CD14-positive monocyte (primary cell): ENCODE results near the gene USP54. TPM values are rescaled to one million over a fixed set of nuclear protein-coding genes. Genes with fewer than 3 reads are reported as not detected.

Experiments
- DNase-seq, 3 donors: peaks; one replicate each; pipeline ENCODE4 v3.0.0-alpha.2; 2011 to 2022
- H2AFZ ChIP-seq: 2 replicates; pipeline ENCODE4 v1.6.0; 2012; ENCODE audit warnings: mild to moderate bottlenecking, low read depth, low read length, inconsistent platforms; ENCODE audit not compliant: insufficient read depth, poor library complexity, severe bottlenecking
- H3K27ac ChIP-seq, 2 donors: 1 replicate in 1 of 2; 2 replicates in 1 of 2; pipeline ENCODE4 v1.5.1; 2012 to 2013; ENCODE audit warnings: low read length in 2 of 2, control low read depth in 1 of 2, inconsistent platforms in 1 of 2, low read depth in 1 of 2, mild to moderate bottlenecking in 1 of 2
- H3K27me3 ChIP-seq, 2 donors: one replicate each; pipeline versions ENCODE4 v1.6.0 to v1.6.1; 2011 to 2013; ENCODE audit warnings: low read length in 2 of 2; ENCODE audit not compliant: control insufficient read depth in 2 of 2, insufficient read depth in 2 of 2
- H3K36me3 ChIP-seq, 2 donors: replicated peaks in 1 of 2; 1 replicate in 1 of 2; 2 replicates in 1 of 2; pipeline versions ENCODE4 v1.5.1 to v1.6.1; 2012 to 2013; ENCODE audit warnings: low read length in 2 of 2, control low read depth in 1 of 2, inconsistent platforms in 1 of 2, mild to moderate bottlenecking in 1 of 2; ENCODE audit not compliant: insufficient read depth in 2 of 2, control insufficient read depth in 1 of 2
- H3K4me1 ChIP-seq, 2 donors: 1 replicate in 1 of 2; 2 replicates in 1 of 2; pipeline versions ENCODE4 v1.5.1 to v1.6.1; 2012 to 2013; ENCODE audit warnings: low read length in 2 of 2, control low read depth in 1 of 2, inconsistent platforms in 1 of 2, mild to moderate bottlenecking in 1 of 2, moderate library complexity in 1 of 2; ENCODE audit not compliant: insufficient read depth in 2 of 2, control insufficient read depth in 1 of 2
- H3K4me2 ChIP-seq: replicated peaks from 2 replicates; pipeline ENCODE3; 2012; ENCODE audit warnings: low read length, moderate library complexity, mild to moderate bottlenecking; ENCODE audit not compliant: poor library complexity, severe bottlenecking; ENCODE audit errors: extremely low read depth
- H3K4me3 ChIP-seq, 3 experiments: fragments of 200-600 bp in 1 of 3; sonication (generic) in 1 of 3; replicated peaks in 1 of 3; 1 replicate in 2 of 3; 2 replicates in 1 of 3; pipeline ENCODE4 v1.5.1; 2011 to 2013; ENCODE audit warnings: low read length in 3 of 3, mild to moderate bottlenecking in 3 of 3, control low read depth in 2 of 3, low read depth in 2 of 3, inconsistent platforms in 1 of 3, moderate library complexity in 1 of 3
- H3K79me2 ChIP-seq: 2 replicates; pipeline ENCODE4 v1.6.0; 2012; ENCODE audit warnings: mild to moderate bottlenecking, control low read depth, inconsistent platforms, low read length, moderate library complexity; ENCODE audit not compliant: insufficient read depth
- H3K9ac ChIP-seq: 2 replicates; pipeline ENCODE4 v1.6.0; 2017; ENCODE audit warnings: low read length, mild to moderate bottlenecking; ENCODE audit not compliant: insufficient read depth, poor library complexity, severe bottlenecking
- H3K9me3 ChIP-seq, 2 donors: replicated peaks in 1 of 2; 1 replicate in 1 of 2; 2 replicates in 1 of 2; pipeline versions ENCODE4 v1.5.1 to v1.6.1; 2012 to 2013; ENCODE audit warnings: low read length in 2 of 2, control low read depth in 1 of 2; ENCODE audit not compliant: control insufficient read depth in 1 of 2, insufficient read depth in 1 of 2
- H4K20me1 ChIP-seq: 2 replicates; pipeline ENCODE4 v1.6.0; 2012; ENCODE audit warnings: mild to moderate bottlenecking, low read length, control low read depth, moderate library complexity; ENCODE audit not compliant: insufficient read depth
- H3K27ac Mint-ChIP-seq, 7 donors: one replicate each; pipeline ENCODE4 v1.8.0; 2020; ENCODE audit warnings: mild to moderate bottlenecking in 7 of 7, mixed read lengths in 7 of 7, moderate library complexity in 6 of 7, inconsistent platforms in 2 of 7
- H3K27me3 Mint-ChIP-seq, 3 donors: one replicate each; pipeline ENCODE4 v1.8.0; 2021 to 2022; ENCODE audit warnings: low read depth in 3 of 3, mild to moderate bottlenecking in 3 of 3, mixed read lengths in 3 of 3, moderate library complexity in 3 of 3, inconsistent platforms in 1 of 3
- H3K36me3 Mint-ChIP-seq, 2 donors: one replicate each; pipeline ENCODE4 v1.8.0; 2020; ENCODE audit warnings: mixed read lengths in 2 of 2, inconsistent platforms in 1 of 2, mild to moderate bottlenecking in 1 of 2
- H3K4me1 Mint-ChIP-seq: one replicate; pipeline ENCODE4 v1.8.0; 2020; ENCODE audit warnings: mild to moderate bottlenecking, mixed read lengths
- H3K4me3 Mint-ChIP-seq, 2 donors: one replicate each; pipeline ENCODE4 v1.8.0; 2020; ENCODE audit warnings: mild to moderate bottlenecking in 2 of 2, mixed read lengths in 2 of 2, moderate library complexity in 1 of 2
- H3K9me3 Mint-ChIP-seq, 7 donors: one replicate each; pipeline ENCODE4 v1.8.0; 2020 to 2022; ENCODE audit warnings: mixed read lengths in 7 of 7, mild to moderate bottlenecking in 6 of 7, moderate library complexity in 6 of 7, inconsistent platforms in 2 of 7
- CTCF ChIP-seq: fragments of 200-600 bp; IDR thresholded peaks from one replicate; pipeline ENCODE4 v1.8.0; 2022; ENCODE audit warnings: antibody characterized with exemption, mild to moderate bottlenecking
- WGBS: methylation state at CpG from one replicate; pipeline ENCODE4 v1.1.5; 2013; ENCODE audit warnings: missing lambda C conversion rate; ENCODE audit not compliant: insufficient coverage; 5-methylcytosine and 5-hydroxymethylcytosine counted together
- intact Hi-C, 2 donors: fragments of 100-400 bp; cut with micrococcal nuclease; formaldehyde crosslinking; loops; one replicate each; pipeline versions ENCODE4 v1.15.0 to v1.15.1; 2023
- polyA plus RNA-seq, 3 donors: library from polyadenylated mRNA; depleted of rRNA in 1 of 3; unstranded in 2 of 3; stranded (reverse) in 1 of 3; fragments of 300-500 nt in 2 of 3; fragments of >200 nt in 1 of 3; fragmentation: Illumina TruSeq in 2 of 3; gene quantifications; 1 replicate in 2 of 3; 2 replicates in 1 of 3; pipeline ENCODE4 v1.2.3, GENCODE V29; 2012 to 2021

Gene USP54
- polyA plus RNA-seq, 3 donors: 0.28 to 2.4 (median 0.55) TPM

- Histone ChIP-seq H3K4me3 (no peak overlapping the region), H3K4me1 (peaks cover 24 to 33% of the 10 kb centered on the region in 2 donors), H3K27ac (peak overlapping the region in 1 of 2 donors; percentile 49), H3K4me2 (peak overlapping the region; percentile 28), H2AFZ (no peak overlapping the region), H3K27me3 (no peaks in the 10 kb centered on the region), H3K36me3 (peaks cover 0 to 3% of the 10 kb centered on the region in 2 donors), H3K79me2 (peaks cover 69% of the 10 kb centered on the region), H3K9me3 (no peaks in the 10 kb centered on the region), H3K9ac (no peak overlapping the region), H4K20me1 (peaks cover 28% of the 10 kb centered on the region)
- no peak for DNase-seq
- no peaks in the 10 kb centered on the region for H3K9me3 Mint-ChIP-seq
- peaks cover 40% of the 10 kb centered on the region for H3K4me1 Mint-ChIP-seq
- intact Hi-C loops: no loop called here
- no peaks in the 10 kb centered on the region for H3K27me3 Mint-ChIP-seq
- H3K36me3 Mint-ChIP-seq: peaks cover 6% of the 10 kb centered on the region in 2 donors
- no peak overlapping the region for H3K4me3 Mint-ChIP-seq
- no CpG with 5 or more reads among the region's 2 CpGs for WGBS
- no peak for TF ChIP-seq CTCF
- peak overlapping the region in 4 of 7 donors; percentile 9 to 97 (median 74) for H3K27ac Mint-ChIP-seq
Measured at GRCh38 chr10:73493781-73494180, 97.4 kb downstream of the USP54 start.

DNA sequence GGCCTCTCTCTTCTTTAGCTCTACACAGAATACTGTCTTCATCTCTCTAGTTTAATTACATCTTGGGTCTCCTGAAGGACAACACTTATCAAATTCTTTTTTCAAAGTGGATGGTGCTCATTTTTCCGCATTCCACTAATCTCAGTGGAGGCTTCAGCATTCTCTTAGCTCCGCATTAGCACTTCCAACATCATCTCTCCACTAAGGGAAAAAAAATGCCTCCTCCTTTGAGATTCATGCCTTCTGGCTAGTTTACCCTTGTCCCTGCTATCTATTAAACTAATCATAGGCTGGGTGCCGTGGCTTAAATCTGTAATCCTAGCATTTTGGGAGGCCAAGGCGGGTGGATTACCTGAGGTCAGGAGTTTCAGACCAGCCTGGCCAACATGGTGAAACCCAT is 104.5 kb downstream of the USP54 start:
- Mint-ChIP-seq H3K4me1 (peaks cover 8% of the 10 kb centered on the region), H3K36me3 (peaks cover 23 to 36% of the 10 kb centered on the region in 2 donors), H3K4me3 (no peak overlapping the region), H3K27ac (peak overlapping the region in 3 of 7 donors; percentile 42 to 71 (median 44)), H3K9me3 (peaks cover 0 to 2% (median 0%) of the 10 kb centered on the region in 7 donors), H3K27me3 (no peaks in the 10 kb centered on the region)
- Histone ChIP-seq H3K4me2 (no peak overlapping the region), H3K27ac (no peak overlapping the region), H3K4me1 (no peaks in the 10 kb centered on the region), H3K9me3 (no peaks in the 10 kb centered on the region), H3K27me3 (no peaks in the 10 kb centered on the region), H3K4me3 (no peak overlapping the region), H4K20me1 (peaks cover 37% of the 10 kb centered on the region), H2AFZ (no peak overlapping the region), H3K9ac (no peak overlapping the region), H3K36me3 (peaks cover 9 to 30% of the 10 kb centered on the region in 2 donors), H3K79me2 (peaks cover 86% of the 10 kb centered on the region)
- 100% methylated on average over 2 of the region's 4 CpGs for WGBS
- intact Hi-C loops: no loop called here
- TF ChIP-seq CTCF: no peak
- no peak for DNase-seq
